Bronchial epithelial cell (primary cell): ENCODE measurements around the gene C12orf57. TPM values are rescaled to one million over a fixed set of nuclear protein-coding genes. Genes with fewer than 3 reads are reported as not detected.

ENCODE experiments used
- DNase-seq: peaks from one replicate; pipeline ENCODE4 v3.0.0-alpha.2; 2010; ENCODE audit warnings: low read depth
- FAIRE-seq: peaks from 2 replicates; lab custom pipeline; 2011; peaks lifted over from hg19 to GRCh38; lab: Jason Lieb, UNC
- H3K27me3 ChIP-seq: 2 replicates; pipeline ENCODE4 v1.5.1; 2011; ENCODE audit warnings: low read length; ENCODE audit not compliant: control insufficient read depth, insufficient read depth
- H3K36me3 ChIP-seq: 2 replicates; pipeline ENCODE4 v1.5.1; 2011; ENCODE audit warnings: low read length; ENCODE audit not compliant: control insufficient read depth, insufficient read depth
- H3K4me3 ChIP-seq: 2 replicates; pipeline ENCODE4 v1.5.1; 2011; ENCODE audit warnings: mild to moderate bottlenecking, low read depth, low read length, control low read depth
- total RNA-seq: library from RNA; depleted of rRNA; stranded (reverse); fragments of >200 nt; gene quantifications from 2 replicates; pipeline ENCODE4 v1.2.1, GENCODE V29; 2014
- TF ChIP-seq, protein P1 (sequence below): IDR thresholded peaks from 2 replicates; pipeline ENCODE4 v1.5.1; 2011; ENCODE audit warnings: mild to moderate bottlenecking, moderate library complexity, low read length, control low read depth, inconsistent platforms; ENCODE audit not compliant: insufficient read depth, severe bottlenecking

C12orf57 gene
- total RNA-seq, 1 donor from 2014 or later: 161 TPM

DNA sequence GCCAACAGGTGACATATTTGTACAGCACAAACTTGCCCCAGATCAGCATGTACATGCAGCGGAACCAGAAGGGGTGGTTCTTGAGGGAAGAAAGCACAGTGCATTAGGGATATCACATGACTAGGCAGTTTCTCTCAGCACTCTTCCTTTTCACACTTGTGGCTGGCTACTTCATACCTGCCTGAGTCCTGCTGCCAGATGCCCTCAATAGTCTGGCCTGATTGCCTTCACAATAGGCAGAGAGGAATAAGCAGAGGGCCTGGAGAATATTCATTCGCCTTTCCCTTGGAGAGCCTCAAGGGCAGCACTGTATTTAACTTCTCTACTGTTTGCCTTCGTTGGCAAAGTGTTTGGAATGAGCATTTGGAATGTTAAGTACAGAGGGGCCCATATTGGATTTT is 34.8 kb downstream of the C12orf57 start:
- H3K36me3 ChIP-seq: peaks cover 22% of the 10 kb centered on the region
- DNase-seq: peak; percentile 66

DNA sequence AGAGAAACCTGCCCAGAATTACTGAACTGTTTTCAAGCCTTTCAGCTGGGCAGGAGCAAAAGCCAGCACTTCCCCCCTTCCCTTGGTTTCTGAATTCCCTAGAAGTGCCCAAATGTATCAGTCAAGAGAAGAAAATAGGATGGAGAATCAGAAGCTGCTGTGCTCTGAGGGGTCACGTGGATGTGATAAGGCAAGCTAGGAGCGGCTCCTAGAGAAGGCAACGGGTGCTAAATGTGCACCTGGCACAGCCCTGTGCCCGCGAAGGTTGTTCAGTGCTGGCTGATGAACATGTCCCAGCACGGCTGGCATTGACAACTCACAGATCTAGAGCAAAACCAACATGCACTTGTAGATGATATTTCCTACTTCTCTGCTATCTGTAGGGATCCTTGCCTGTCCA is 35.2 kb downstream of the C12orf57 start:
- TF ChIP-seq, protein P1, sequence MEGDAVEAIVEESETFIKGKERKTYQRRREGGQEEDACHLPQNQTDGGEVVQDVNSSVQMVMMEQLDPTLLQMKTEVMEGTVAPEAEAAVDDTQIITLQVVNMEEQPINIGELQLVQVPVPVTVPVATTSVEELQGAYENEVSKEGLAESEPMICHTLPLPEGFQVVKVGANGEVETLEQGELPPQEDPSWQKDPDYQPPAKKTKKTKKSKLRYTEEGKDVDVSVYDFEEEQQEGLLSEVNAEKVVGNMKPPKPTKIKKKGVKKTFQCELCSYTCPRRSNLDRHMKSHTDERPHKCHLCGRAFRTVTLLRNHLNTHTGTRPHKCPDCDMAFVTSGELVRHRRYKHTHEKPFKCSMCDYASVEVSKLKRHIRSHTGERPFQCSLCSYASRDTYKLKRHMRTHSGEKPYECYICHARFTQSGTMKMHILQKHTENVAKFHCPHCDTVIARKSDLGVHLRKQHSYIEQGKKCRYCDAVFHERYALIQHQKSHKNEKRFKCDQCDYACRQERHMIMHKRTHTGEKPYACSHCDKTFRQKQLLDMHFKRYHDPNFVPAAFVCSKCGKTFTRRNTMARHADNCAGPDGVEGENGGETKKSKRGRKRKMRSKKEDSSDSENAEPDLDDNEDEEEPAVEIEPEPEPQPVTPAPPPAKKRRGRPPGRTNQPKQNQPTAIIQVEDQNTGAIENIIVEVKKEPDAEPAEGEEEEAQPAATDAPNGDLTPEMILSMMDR: no peak
- DNase-seq: peak; percentile 64
- no peaks in the 10 kb centered on the region for H3K27me3 ChIP-seq
- H3K36me3 ChIP-seq: peaks cover 20% of the 10 kb centered on the region
- FAIRE-seq: no peak
- no peak overlapping the region for H3K4me3 ChIP-seq

More for the DNA sequence above, 34.8 kb downstream of the C12orf57 start:
- no peaks in the 10 kb centered on the region for H3K27me3 ChIP-seq
- H3K4me3 ChIP-seq: no peak overlapping the region
- TF ChIP-seq, protein P1: no peak
- FAIRE-seq: no peak

GRCh38 chr12:6979453-6979852 is 35.6 kb downstream of the C12orf57 start:
- TF ChIP-seq, protein P1: no peak
- DNase-seq (no peak), FAIRE-seq (no peak)
- Histone ChIP-seq H3K27me3 (no peaks in the 10 kb centered on the region), H3K4me3 (no peak overlapping the region), H3K36me3 (peaks cover 18% of the 10 kb centered on the region)

GRCh38 chr12:6980075-6980474 is 36.3 kb downstream of the C12orf57 start:
- Histone ChIP-seq H3K36me3 (peaks cover 21% of the 10 kb centered on the region), H3K27me3 (no peaks in the 10 kb centered on the region), H3K4me3 (no peak overlapping the region)
- FAIRE-seq (no peak), DNase-seq (no peak)
- TF ChIP-seq, protein P1: no peak

DNA sequence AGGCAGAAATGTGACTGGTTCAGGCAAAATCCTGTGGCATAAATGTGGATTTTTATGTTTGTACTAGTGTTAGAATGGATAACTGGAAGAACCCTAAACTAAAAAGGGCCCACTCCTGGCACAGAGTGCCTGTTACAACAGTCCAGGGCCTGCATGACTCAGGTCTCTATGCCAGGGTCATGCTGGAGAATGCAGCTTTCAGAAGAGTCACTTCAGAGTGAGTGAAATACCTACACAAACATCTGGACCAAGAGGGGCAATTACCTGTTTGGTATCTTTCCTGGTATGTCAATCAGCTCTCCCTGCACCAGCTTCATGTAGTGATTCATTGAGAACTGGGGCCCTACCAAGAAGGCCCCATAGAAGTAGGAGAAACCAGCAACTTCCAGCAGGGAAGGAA is 36.9 kb downstream of the C12orf57 start:
- peak; percentile 48 for DNase-seq
- Histone ChIP-seq H3K27me3 (no peaks in the 10 kb centered on the region), H3K36me3 (peaks cover 17% of the 10 kb centered on the region), H3K4me3 (no peak overlapping the region)
- TF ChIP-seq, protein P1: no peak
- no peak for FAIRE-seq
